Uterus (tissue), 2 donors: ENCODE data around the gene MRTFB.

Experiments used
- POLR2A ChIP-seq, 2 donors: fragments of 450-650 bp; IDR thresholded peaks; one replicate each; pipeline ENCODE4 v1.6.1; 2016; ENCODE audit warnings: antibody characterized with exemption in 2 of 2, mild to moderate bottlenecking in 1 of 2, moderate library complexity in 1 of 2
- TF ChIP-seq, protein P1 (sequence below), 4 experiments: fragments of 200-600 bp in 2 of 4; fragments of 450-650 bp in 2 of 4; sonication (generic) in 2 of 4; IDR thresholded peaks; one replicate each; pipeline ENCODE4 v1.5.1; 2016 to 2019; ENCODE audit warnings: antibody characterized with exemption in 4 of 4, mild to moderate bottlenecking in 2 of 4, moderate library complexity in 1 of 4

DNA sequence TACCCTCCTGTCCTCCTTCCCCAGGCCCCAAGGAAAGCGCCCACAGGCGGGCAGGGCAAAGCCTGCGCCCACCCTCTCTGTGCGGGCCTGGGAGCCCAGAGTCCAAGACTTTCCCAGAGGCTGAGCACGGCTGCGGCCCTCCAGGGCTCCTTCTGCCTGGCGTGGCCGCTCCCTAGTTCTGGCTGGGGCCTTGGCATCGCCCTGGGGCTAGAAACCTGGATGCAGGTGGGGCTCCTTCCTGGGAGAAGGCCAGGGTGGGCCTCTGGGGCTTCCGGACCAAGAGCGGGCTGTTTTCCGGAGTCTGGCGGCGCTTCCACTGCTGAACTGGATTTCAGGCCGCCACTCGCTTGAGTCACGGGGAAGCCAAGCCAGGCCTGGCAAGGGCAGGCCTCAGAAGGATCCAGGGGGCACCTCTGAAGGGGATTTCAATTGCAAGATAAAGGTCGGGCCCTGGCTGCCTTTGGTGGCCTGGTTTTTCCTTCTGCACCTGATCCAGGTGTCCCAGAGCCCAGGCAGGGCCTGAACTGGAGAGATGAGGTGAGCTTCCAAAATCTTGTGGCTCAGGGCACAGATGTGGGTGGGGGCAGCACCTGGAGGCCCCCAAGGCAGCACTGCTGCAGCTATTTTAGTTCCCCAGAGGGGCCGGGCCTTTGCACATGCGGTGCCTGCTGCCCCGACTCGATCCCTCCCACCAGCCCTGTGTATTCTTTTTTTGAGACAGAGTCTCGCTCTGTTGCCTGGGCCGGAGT lies 227.4 kb downstream of the MRTFB start:
- TF ChIP-seq, protein P1, sequence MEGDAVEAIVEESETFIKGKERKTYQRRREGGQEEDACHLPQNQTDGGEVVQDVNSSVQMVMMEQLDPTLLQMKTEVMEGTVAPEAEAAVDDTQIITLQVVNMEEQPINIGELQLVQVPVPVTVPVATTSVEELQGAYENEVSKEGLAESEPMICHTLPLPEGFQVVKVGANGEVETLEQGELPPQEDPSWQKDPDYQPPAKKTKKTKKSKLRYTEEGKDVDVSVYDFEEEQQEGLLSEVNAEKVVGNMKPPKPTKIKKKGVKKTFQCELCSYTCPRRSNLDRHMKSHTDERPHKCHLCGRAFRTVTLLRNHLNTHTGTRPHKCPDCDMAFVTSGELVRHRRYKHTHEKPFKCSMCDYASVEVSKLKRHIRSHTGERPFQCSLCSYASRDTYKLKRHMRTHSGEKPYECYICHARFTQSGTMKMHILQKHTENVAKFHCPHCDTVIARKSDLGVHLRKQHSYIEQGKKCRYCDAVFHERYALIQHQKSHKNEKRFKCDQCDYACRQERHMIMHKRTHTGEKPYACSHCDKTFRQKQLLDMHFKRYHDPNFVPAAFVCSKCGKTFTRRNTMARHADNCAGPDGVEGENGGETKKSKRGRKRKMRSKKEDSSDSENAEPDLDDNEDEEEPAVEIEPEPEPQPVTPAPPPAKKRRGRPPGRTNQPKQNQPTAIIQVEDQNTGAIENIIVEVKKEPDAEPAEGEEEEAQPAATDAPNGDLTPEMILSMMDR (IDR thresholded peaks at IDR 0.05) = no peak
- no peak for TF ChIP-seq POLR2A (IDR thresholded peaks at IDR 0.05)
